GM15510 (cell line): Measurements from ENCODE around the gene CENPM.

Experiments used
- POLR2A ChIP-seq: IDR thresholded peaks from 3 replicates; pipeline ENCODE4 v1.6.1; 2011; ENCODE audit warnings: borderline replicate concordance; ENCODE audit not compliant: insufficient read length; ENCODE audit errors: extremely low read depth

The CENPM gene

GRCh38 chr22:41914611-41915034 is 32.3 kb downstream of the CENPM start:
- no peak for TF ChIP-seq POLR2A

DNA sequence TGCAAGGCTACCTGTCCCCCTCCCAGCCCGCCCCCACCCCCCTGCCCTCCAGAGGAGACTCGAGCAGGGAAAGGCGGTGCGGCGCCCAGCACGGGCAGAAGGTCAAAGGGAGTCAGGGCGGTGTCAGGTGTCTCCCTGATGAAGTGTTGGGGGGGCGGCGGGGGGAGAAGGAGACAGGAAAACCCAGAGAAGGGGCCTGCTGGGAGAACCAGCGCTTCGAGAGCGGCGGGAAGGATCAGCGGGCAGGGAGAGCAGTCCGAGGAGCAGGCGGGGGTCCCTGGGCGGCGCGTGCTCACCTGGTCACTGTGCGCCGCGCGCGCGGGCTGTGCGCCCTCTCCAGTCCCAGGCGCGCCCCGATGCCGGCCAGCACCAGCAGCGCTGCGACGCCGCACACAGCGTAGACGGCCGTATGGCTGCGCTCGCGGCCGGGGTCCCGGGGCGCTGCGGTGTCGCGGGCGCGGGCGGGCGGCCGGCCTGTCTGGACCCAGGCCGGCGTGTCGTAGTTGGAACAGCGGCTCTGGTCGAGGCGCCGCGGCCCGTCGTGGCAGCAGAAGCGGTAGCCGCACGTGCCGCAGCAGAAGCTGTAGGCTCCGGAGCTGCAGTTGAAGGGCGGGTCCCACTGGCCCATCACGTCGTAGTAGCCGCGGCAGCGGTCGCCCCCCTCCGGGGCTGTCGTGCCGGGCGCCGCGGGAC is 33.0 kb downstream of the CENPM start:
- no peak for TF ChIP-seq POLR2A

- no peak for TF ChIP-seq POLR2A
Observed at GRCh38 chr22:41913040-41913719, 33.8 kb downstream of the CENPM start.

- no peak for TF ChIP-seq POLR2A
Observed at GRCh38 chr22:41912338-41913039, 34.5 kb downstream of the CENPM start.

DNA sequence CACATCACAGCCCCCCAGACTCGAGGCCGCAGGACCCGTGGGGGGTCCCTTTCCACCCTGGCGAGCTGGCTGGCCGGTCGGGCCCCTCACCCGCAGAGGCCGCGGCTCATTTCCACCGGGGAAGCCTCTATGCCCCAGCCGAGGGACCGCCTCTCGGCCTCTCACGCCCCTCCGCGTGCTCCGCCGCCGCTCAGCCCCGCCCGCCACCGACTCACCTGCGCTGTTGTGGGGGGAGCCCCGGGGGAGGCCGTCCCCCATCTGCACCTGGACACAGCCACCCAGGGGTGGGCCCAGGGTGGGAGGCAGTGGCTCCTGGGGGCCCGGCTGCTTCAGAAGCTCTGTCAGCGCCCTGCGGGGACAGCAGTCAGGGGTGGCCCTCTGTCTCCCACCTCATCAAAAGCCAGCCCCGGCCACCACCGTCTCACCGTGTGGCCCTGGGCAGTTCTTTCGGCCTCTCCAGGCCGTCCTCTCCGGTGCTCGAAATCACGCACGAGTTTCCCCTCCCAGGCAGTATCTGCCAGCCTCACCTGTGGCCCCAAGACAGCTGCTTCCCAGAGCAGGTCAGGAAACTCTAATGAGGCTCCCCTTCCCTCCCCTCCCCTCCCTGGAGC is 35.8 kb downstream of the CENPM start:
- TF ChIP-seq POLR2A: no peak

- TF ChIP-seq POLR2A: no peak
Observed at GRCh38 chr22:41910050-41911000, 36.6 kb downstream of the CENPM start.

- TF ChIP-seq POLR2A: no peak
Observed at GRCh38 chr22:41909310-41910049, 37.5 kb downstream of the CENPM start.

- no peak for TF ChIP-seq POLR2A
Observed at GRCh38 chr22:41908411-41909309, 38.3 kb downstream of the CENPM start.

- TF ChIP-seq POLR2A: peak; percentile 22
Observed at GRCh38 chr22:41907436-41908401, 39.2 kb downstream of the CENPM start.

DNA sequence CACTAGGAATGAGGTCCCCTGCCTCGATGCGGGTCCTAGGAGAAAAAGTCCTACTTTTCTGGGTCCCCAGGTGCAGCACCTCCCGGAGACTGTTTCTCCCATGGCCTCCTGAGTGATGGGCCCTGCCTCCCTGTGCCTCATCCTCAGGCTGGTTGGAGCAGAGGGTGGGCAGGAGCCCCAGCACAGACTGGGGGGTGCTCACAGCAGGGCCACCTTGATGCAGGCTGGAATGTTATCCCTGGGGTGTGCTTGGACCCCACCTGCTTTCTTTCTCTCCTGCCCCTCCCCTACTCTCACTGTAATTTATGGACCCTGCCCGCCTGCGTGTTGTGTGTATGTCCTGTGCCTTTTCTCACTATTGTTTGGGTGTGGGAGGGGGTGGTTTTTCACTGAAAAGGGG is 40.1 kb downstream of the CENPM start:
- no peak for TF ChIP-seq POLR2A

GRCh38 chr22:41905411-41906202 is 41.3 kb downstream of the CENPM start:
- TF ChIP-seq POLR2A: no peak
